Measurements from ENCODE around the gene C21orf58.

DNA sequence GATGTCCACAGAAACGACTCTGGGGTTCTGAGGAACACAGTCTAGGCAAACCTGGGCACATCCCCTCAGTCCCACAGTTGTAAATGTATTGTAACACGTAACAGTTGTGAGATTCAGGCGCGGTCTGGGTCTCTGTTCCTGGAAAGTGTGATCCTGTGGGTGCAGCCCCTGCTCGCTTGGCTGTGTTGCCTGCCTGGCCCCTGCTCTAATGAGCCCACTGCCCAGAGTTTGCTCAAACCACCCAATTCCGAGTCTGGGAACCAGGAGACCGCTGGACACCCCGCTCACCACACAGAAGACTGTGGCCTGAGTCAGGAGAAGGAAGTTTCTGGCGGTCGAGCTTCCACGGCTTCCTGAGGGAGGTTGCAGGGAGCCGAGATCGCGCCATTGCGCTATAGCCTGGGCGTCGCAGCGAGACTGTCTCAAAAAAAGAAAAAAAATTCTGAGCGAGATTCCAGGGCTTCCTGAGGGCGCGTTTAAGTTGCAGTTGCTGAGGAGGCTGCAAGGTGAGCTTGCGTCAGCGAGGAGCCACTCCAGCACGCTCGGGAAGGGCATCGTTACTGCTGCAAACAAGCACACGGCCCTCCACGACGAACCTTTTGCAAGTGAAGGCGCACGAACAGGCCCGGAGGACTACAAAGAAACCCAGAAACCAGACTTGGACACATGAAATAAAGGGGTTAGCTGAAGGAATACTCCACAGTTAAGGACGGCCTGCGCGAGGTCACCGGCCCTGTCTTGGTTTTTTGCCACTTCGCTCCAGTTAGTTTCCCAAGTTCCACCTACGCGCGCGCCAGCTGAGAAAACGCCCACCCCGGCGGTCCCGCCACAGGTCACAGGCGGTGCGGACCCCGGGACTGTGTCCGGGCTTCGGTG, 1.1 kb downstream of the C21orf58 start:
- TF ChIP-seq, protein P1, sequence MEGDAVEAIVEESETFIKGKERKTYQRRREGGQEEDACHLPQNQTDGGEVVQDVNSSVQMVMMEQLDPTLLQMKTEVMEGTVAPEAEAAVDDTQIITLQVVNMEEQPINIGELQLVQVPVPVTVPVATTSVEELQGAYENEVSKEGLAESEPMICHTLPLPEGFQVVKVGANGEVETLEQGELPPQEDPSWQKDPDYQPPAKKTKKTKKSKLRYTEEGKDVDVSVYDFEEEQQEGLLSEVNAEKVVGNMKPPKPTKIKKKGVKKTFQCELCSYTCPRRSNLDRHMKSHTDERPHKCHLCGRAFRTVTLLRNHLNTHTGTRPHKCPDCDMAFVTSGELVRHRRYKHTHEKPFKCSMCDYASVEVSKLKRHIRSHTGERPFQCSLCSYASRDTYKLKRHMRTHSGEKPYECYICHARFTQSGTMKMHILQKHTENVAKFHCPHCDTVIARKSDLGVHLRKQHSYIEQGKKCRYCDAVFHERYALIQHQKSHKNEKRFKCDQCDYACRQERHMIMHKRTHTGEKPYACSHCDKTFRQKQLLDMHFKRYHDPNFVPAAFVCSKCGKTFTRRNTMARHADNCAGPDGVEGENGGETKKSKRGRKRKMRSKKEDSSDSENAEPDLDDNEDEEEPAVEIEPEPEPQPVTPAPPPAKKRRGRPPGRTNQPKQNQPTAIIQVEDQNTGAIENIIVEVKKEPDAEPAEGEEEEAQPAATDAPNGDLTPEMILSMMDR (IDR thresholded peaks at IDR 0.05 in 2 of 3, conservative IDR thresholded peaks at IDR 0.05 in 1 of 3; ENCODE audit: borderline replicate concordance in 1 of 3, insufficient read depth in 1 of 3, low read depth in 2 of 3, low read length in 2 of 3), result no peak
- TF ChIP-seq POLR2A (IDR thresholded peaks at IDR 0.05; ENCODE audit: borderline replicate concordance, extremely low read depth, insufficient read depth, insufficient read length), result no peak
- TF ChIP-seq POLR2AphosphoS5 (IDR thresholded peaks at IDR 0.05; ENCODE audit: low read depth, low read length), result no peak; the same call in 1 of the 2 replicates
- TF ChIP-seq, protein P2, sequence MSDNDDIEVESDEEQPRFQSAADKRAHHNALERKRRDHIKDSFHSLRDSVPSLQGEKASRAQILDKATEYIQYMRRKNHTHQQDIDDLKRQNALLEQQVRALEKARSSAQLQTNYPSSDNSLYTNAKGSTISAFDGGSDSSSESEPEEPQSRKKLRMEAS (IDR thresholded peaks at IDR 0.05), result no peak
- TF ChIP-seq, protein P3, sequence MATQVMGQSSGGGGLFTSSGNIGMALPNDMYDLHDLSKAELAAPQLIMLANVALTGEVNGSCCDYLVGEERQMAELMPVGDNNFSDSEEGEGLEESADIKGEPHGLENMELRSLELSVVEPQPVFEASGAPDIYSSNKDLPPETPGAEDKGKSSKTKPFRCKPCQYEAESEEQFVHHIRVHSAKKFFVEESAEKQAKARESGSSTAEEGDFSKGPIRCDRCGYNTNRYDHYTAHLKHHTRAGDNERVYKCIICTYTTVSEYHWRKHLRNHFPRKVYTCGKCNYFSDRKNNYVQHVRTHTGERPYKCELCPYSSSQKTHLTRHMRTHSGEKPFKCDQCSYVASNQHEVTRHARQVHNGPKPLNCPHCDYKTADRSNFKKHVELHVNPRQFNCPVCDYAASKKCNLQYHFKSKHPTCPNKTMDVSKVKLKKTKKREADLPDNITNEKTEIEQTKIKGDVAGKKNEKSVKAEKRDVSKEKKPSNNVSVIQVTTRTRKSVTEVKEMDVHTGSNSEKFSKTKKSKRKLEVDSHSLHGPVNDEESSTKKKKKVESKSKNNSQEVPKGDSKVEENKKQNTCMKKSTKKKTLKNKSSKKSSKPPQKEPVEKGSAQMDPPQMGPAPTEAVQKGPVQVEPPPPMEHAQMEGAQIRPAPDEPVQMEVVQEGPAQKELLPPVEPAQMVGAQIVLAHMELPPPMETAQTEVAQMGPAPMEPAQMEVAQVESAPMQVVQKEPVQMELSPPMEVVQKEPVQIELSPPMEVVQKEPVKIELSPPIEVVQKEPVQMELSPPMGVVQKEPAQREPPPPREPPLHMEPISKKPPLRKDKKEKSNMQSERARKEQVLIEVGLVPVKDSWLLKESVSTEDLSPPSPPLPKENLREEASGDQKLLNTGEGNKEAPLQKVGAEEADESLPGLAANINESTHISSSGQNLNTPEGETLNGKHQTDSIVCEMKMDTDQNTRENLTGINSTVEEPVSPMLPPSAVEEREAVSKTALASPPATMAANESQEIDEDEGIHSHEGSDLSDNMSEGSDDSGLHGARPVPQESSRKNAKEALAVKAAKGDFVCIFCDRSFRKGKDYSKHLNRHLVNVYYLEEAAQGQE (IDR thresholded peaks at IDR 0.05; ENCODE audit: low read depth), result no peak
- no peak for TF ChIP-seq CEBPB (IDR thresholded peaks at IDR 0.05; ENCODE audit: low read depth)
- TF ChIP-seq YY1 (IDR thresholded peaks at IDR 0.05; ENCODE audit: extremely low read depth, insufficient replicate concordance, low read depth, low read length), result no peak
